ENCODE results near the gene NFKB1.
"Not testable (repeated sequence)": the region's sequence is repeated elsewhere in the genome, so short reads cannot be mapped to it uniquely, and the experiment has no call there.

Gene NFKB1

DNA sequence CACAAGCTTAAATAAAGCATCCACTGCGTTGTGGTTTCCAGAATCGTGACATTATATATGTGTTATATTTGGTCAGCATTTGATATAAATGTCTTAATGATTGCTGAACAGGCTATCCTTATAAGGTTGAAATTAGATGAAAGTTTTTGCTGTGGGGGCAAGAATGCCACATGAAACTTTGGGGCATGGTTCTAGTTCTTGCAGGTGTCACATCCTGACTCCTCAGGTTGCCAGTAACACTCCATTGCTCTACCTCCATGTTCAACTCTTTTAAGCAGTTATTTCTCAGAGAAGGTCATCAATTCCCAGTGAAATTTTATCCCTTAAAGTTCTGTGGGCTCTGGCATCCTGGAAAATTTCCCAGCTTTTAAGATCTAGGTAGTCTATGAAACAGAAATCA lies 33.7 kb downstream of the NFKB1 start:
- DNase-seq, result no peak

DNA sequence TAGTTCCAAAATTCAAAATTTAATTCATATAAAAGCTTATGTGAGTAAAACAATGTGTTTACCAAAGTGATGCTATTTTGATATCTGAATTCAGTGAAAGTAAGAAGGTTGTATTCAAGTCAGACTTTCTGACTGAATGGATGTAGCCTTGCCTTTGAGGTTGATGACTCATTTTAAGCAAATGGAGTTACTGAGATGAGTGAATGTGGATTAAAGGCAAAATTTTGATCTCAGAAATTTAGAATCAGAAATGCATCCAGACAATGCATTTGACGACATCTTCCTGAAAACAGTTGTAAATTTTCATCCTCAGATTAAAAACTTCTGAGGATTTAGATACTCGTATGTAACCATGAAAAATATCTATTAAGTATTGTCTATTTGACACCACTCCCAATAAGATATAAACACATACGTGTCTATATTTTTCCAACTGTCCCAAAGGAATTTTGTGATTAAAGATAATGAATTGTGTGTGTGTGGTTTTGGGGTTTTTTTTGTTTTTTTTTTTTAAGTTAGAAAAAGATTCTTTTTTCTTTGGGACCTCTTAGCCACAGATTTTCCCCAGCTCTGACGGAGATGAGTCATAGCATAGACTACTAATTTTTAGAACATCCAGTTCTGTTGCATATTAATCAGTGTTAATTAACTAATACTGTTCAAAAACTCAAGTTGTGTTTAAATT lies 34.4 kb downstream of the NFKB1 start:
- no peak for DNase-seq

DNA sequence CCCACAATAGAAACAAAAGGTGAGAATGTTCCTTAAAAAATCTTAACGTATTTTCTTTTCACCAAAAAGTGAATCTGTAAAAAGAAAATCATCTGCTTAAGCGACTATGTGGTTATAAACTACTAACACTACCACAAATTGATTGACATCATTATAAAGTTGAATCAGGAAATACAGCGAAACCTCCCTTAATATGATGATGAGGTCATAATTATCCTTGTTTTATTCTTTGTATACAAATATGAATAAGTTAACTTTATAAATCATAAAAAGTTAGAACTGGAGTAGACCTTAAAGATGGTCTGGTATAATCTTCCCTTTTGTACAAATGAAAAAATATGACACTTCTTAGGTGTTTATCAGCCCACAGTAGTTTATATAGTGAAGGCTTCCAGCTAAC lies 35.6 kb downstream of the NFKB1 start:
- DNase-seq, result no peak

DNA sequence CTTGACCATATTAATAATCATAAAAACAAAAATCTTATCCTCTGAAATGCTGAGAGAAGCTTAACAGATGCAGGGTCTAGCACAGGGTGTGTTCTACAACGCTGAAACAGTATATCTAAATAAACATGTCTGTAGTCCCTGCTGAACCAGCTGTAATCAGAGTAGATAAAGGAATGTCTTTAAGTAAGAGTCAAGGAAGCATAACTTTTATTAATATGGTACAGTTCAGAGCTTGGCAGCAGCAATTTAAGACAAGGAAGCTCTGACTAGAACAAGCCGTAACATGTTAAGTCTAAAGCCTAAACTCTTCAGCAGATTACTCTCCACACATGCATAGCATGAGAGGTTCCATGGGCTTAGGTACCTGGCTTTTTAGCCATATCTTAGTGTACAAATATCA lies 36.1 kb downstream of the NFKB1 start:
- no peak for DNase-seq

DNA sequence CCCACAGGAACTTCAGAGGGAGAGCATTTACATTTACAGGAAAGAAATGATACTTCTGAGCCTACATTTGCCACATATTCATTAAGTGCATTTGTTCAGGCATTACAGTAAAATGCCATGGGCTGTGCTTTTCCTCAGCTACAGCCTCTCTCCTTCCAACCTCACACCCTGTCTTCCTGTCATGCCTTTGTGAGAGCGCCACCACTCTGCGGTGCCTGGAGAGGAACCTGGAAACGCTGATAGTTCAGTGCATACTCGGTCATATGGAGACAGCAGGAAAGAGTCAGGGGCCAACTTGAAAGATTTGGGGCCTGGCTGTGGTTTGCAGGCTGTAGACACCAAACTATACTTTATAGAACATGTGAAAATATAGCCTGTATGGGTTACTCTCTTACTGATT lies 40.5 kb downstream of the NFKB1 start:
- DNase-seq, result no peak

DNA sequence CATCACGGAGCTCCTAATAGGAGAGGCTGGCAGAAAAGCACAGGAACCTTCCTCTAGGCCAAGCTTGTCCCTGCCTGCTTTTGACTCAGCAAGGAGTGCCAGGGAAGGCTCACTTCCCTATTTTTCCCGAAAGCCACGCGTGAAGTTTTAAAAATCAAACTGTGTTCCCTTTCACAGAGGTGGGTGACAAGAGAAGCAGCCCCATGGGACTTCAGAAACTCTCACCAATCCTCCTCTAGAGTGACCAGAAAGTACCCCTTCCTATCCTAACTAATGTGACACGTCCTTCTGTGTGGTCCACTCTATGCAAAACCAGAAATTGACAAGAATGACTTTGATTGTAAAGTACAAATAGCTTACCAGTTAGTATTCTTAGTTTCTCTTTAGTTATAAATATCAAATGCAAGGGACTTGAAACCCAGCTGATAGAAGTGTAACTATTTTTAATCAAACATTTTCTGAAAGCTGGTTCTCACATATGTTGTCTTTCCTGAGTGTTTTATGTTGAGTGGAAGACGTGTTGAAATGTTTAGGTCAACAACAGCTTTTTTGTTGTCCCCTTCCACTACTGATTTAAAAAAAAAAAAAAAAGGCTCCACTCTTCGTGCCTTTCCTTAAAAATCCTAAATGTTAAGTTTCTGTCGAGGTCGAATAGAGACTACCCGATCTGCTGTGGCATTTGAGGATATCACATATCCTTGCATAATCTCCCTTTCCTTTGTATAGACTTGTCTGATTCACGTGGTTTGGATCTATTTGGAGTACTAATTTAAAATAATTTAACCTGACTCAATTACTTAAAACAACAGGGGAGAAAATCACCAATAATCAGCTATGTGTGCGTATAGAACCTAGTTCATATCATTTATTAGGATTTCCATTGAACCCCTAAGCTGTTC lies 42.1 kb downstream of the NFKB1 start:
- no peak for DNase-seq

DNA sequence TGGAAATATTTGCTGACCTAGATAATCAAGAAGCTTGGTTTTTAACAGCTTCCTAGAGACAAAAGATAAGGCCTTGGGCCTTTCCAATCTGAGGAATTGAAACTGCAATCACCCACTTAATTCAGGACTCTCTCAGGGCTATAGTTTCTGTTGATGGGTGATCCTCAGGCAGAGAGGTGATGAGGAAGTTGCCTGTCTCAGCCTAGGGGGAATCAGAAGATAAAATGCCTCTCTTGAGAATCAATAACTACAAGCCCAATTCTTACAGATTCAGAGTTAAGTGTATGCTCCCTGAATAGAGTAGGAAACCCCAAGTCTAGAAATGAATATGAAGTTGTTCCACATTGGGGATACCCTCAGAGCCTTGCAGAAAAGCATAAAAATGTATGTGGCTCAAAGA lies 45.5 kb downstream of the NFKB1 start:
- no peak for DNase-seq

DNA sequence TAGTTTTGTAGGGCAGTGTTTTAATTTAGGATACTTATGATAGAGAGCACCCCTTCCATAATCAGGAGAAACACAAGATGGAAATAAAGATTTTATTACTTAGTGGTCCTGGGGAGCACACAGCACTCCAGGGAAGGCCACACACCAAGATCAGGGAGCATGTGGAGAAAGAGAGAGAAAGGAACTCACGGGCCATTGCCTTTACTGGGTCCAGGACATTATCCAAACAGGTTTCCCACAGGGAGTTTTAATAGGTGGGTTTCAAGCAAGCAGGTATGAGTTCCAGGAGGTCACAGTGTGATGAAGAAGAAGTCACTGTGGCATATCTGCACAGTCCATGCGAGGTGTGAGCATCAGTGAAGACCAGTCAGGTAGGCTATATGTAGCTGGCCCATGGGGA lies 46.8 kb downstream of the NFKB1 start:
- no peak for DNase-seq

DNA sequence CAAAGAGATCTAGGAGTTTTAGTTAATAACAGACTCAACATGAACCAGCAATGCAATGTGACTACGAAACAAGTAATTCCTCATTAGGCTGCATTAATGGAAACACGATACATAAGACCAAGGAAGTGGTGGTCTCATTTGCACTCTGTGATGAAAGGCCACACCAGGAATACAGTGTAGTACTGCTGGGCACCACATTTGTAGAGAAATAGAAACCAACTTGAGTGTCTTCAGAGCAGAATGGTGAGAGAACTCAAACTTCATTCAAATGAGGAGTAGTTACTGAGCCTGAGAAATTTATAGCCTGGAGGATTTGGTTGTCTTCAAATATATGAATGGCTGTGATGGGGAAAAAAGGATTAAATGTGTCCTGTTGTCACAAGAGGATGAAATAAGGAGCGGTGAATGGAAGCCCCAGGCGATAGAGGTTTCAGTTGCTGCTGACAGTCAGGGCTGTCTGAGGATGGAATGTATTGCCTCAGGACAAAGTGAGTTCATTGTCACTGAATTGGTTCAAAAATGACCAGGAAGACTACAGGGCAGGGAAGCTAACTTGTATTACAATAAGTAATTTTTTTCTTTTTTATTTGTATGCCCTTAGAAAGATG lies 50.9 kb downstream of the NFKB1 start:
- DNase-seq, result no peak

DNA sequence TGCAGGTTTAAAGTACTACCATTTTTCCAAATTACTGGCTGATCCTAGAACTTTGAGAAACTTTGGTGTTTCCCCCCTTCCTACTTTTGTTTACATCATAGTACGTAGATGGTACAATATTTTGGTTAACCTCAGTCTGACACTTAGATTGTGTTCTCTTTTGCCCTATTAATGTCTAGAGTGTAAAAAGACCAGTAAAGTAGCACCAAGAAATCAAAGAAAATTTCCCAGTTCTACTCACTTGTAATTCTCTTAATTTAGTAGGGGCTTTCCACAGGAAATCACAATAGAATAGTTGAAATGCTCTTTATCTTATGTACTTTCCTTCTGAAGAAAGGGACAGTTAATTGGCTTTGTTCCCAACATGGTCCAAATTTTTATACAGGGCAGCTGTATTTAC lies 51.6 kb downstream of the NFKB1 start:
- no peak for DNase-seq

DNA sequence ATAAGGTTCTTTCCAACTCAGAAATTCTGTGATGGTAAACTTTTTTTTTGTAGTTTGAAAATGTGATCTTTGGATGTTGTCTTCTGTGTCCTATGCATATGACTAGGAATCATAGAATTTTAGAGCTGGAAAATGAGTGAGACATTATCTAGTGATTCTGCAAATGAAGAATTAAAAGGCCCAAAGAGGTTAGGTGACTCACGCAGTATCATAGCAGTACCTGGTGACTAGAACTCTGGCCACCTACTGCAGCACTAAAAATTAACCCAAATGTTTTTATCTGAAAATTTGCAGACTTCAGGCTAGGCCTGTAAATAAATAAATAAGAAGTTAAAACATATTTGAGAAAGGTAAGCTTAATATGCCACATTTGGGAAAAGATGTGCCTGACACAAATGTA lies 52.8 kb downstream of the NFKB1 start:
- no peak for DNase-seq

DNA sequence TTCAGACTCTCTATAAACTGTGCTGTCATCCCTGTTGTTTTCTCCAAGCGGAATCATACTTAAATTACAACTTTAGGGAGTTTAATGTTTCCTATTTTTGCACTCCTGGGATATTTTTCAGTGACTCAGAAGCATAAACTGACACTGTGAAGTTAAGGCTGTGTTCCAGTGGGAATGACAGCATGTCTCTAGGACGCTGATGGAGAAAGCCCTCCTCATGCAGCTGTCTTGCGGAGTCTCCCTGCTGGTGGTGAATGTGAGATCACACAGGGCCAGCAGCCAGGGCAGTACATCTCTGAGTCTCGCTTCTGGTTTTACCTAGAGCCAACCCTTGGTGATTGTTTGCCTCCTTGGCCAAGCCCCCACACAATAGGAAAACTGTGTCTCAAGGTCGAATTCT lies 53.3 kb downstream of the NFKB1 start:
- no peak for DNase-seq

DNA sequence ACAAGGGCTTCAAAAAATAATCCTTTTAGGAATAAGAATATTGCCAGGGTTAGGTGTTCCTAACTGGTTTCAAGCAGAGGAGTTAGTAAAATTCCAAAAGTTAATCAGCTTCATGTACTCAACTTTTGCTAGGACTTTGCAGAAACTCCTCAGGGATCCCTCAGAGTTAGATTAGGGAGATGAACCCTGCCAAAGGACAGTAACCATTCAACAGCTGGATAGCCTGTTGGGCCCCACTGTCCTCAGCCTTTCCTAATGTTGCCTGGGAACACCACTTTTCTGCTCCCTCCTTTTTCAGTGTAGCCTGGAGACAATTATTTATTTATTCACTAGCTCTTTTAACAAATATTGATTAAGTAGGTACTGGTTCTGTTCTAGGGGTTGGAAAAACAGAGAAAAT lies 53.8 kb downstream of the NFKB1 start:
- no peak for DNase-seq

DNA sequence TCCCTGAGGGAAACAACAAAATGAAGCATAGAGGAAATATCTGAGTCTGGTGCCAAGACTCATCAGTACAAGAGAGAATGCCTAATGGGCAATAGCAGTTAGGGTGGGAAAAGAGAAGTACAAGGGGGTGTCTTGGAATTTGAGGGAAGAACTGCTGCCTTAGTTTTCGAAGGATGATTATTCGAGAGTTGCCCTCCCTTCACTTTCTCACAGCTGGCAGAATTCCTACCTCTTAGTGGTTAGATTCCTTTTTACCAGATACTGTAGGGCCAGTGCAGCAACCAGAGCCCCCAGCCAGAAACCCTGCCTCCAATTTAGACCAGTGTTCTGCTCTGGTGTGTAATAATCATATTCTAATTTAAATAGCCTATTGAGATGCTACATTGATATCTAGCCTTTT lies 56.5 kb downstream of the NFKB1 start:
- no peak for DNase-seq

DNA sequence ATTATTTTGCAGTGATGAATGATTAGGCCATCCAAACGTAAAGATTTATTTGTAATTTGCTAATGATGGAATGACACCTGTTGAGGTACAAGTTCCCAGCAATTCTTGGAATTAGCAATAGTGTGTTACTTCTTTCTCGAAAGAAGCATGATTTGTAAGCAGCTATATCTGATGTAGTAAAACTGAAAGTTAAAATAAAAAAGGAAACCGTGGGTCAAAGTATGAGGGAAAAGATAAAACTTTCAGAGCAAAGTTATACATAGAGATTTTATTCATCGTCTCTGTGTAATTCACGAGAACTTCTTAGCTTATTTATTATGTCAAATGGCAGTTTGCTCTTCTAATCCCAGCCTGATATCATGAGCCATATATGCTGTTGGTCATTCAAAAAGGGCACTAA lies 59.0 kb downstream of the NFKB1 start:
- DNase-seq, result no peak

DNA sequence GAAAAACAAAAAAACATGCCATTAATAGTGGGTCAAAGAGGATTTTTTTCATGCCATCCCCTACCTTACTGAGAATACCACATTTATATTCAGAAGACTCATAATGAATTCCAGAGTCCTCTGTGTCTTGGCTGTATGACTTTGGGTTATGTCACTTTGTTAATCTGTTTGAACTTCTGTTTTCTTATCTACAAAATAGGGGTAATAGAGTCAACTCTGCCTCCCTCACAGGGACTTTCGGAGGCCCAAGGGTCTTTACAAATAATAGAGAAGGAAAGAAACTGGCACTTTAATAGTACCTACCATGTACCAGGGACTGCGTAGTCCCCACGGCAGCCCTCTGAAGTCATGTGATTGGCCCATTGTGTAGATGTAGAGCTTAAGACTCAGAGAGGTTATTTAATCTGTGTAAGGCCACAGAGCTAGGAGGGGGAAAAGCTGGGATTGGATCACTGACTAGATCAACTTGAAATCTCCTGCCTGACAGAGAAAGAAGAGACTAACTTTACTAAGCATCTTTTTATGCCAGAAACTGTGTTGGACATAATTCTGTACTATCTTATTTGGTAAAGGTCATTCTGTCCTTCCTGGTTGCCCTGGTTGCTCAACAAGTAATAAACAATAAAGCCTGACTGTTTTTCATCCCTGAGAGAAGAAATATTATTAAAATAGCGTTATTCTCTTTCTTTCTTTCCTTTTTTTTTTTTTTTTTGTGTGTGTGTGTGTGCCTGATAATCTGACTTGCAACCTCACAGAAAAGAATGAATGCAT lies 59.6 kb downstream of the NFKB1 start:
- DNase-seq, result no peak

DNA sequence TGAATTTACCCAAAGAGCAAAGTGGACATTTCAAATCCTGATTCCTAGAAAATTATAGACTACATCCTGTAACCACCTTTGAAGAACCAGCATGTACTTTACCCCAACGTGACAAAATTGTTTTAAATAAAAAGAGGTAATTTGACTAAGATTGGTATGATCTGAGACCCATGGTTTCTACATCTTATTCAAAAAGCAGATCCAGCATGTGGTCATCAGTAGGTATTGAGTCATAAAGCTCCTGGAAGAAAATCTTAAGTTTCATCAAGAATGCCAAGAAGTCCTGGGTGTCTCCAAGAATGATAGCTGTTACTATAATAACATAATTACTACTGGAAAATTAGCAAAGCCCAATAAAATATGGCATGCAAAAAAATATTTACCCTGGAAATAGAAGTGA lies 61.8 kb downstream of the NFKB1 start:
- no peak for DNase-seq

DNA sequence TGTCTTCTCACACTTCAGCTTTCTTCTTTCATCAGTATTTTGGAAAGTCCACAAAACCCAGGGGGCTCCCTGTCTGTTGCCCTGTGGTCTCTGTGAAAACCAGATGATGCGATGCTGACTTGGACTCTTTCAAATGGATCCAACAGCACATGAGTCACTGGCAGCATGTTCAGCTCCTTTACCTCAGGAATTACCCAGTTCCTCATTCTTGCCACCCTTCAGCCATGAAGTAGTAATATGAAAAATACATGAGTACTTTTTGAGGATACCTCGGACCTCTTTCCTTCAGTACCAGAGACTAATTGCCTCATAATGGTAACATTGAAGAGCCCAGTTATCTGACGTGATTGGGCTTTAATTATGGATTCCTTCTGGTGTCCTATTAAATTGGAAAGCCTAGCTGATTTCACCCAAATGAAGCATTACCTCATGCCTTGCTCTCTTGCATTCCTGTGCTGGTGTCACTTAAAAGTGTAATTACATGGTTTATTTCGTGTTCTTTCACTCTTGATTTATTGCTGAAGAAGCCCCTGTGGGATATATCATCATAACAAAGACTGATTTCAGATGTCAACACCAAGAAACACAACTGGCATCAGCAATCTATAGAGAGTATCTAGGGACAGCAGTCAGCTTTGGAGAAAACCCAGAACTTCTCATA lies 63.4 kb downstream of the NFKB1 start:
- DNase-seq, result peak; percentile 41

DNA sequence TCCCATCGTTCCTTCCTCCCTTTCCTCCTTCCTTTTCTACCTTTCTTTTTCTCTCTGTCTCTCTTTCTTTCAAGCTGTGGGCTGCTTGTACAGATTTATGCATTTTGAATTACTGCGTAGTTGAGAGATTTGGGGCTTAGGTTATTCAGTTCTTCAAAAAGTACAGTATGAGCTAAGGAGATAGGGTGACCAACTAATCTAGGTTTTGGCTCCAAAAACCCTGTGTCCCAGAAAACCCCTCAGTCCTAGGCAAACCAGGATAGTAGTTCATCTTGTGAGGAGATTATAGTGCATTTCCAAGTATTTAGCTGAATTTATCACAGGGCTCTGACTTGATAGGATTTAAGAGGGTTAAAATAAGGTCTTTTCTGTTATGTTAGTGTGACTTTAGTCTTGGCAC lies 64.5 kb downstream of the NFKB1 start:
- no peak for DNase-seq

DNA sequence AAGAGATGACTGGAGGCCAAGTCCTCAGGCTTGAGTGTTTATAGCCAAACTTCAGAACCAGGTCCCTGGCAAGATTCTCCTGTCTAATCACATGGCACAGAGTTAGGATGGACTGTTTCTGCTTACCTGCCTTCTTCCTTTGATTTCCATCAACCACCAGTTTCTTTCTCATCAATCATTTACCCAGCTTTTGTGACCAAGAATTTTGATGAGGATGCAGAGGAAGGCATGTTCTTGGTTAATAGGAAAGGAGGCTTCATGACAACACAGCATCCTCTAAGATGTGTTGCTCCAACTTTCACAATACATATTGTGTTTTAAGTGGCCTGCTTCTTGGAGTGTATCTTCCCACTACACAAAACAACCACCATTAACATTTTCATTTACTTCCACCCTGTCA lies 65.3 kb downstream of the NFKB1 start:
- no peak for DNase-seq

DNA sequence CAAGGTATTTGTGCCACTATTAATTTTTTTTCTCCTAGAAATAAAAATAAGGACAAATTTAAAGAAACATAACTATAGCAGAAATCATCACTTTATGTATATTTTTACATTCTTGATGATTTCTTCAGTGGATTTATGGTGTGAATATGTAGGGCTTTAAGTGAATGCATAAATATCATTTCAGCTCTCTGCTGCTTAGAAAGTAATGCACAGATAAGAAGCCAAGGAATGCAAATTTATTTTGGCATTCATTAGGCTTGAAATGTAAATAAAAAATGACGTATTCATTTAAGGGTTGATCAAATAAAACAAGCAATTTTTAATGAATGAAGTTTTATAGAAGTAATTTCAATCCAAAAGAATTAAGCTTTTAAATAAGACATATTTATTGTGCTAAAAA lies 66.3 kb downstream of the NFKB1 start:
- no peak for DNase-seq

DNA sequence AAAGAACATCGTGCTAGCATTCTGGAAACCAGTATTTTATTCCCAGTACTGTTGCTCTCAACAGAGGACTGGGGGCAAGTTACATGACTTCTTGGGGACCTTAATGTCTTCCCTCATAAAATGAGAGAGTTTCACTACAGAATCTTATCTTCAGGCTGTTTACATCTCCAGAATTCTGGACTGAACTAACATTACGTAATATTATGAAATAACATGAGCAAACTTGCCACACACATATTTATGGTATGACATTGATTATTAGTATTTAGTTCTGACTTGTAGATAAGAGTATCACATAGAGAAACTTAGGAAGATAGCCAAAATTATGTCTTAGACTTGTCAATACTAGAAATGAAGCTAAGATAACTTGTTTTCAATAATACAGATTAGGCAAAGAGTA lies 68.0 kb downstream of the NFKB1 start:
- no peak for DNase-seq

DNA sequence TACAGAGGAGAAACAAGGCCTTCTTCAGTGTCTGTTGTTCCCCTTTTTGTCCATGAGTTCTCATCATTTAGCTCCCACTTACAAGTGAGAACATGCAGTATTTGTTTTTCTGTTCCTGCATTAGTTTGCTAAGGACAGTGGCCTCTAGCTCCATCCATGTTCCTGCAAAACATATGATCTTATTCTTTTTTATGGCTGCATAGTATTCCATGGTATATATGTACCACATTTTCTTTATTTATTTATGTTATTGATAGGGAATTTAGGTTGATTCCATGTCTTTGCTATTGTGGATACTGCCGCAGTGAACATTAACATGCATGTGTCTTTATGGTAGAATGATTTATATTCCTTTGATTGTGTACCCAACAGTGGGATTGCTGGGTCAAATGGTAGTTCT lies 69.1 kb downstream of the NFKB1 start:
- DNase-seq, result not testable (repeated sequence)
